ENCODE measurements around the gene IFI27L2.

DNA sequence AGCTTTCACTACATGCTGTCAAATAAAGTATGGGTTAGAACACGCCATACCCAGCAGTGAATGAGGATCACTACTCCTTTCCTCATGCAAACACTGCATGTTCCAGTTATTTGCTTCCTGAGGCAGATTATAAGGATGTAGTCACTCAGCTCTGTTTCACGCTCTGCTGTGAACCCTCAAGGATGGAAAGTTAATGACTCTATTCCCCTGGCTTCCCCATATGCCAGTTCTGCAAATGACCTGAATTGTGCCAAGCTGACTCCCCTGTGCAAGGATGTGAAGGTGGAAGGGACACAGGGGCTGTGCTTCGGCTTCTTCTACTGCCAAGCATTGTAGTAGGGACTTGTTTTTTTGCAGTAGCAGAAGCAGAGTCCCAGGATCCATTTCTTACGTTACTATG lies 41.5 kb downstream of the IFI27L2 start:
- TF ChIP-seq, protein P1, sequence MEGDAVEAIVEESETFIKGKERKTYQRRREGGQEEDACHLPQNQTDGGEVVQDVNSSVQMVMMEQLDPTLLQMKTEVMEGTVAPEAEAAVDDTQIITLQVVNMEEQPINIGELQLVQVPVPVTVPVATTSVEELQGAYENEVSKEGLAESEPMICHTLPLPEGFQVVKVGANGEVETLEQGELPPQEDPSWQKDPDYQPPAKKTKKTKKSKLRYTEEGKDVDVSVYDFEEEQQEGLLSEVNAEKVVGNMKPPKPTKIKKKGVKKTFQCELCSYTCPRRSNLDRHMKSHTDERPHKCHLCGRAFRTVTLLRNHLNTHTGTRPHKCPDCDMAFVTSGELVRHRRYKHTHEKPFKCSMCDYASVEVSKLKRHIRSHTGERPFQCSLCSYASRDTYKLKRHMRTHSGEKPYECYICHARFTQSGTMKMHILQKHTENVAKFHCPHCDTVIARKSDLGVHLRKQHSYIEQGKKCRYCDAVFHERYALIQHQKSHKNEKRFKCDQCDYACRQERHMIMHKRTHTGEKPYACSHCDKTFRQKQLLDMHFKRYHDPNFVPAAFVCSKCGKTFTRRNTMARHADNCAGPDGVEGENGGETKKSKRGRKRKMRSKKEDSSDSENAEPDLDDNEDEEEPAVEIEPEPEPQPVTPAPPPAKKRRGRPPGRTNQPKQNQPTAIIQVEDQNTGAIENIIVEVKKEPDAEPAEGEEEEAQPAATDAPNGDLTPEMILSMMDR (IDR thresholded peaks at IDR 0.05) = no peak
- TF ChIP-seq POLR2A (IDR thresholded peaks at IDR 0.05) = no peak
